GM19324 (cell line): ENCODE results near the gene CNFN.
"Not testable (repeated sequence)": the region's sequence is repeated elsewhere in the genome, so short reads cannot be mapped to it uniquely, and the experiment has no call there.

Source experiments
- ATAC-seq: cut with Tn5 transposase; IDR thresholded peaks from one replicate; pipeline ENCODE4 v1.9.1; 2021; ENCODE audit warnings: mild to moderate bottlenecking, moderate library complexity; ENCODE audit not compliant: unreplicated experiment, low FRiP score

CNFN gene

GRCh38 chr19:42352301-42353259 is 37.5 kb downstream of the CNFN start:
- no peak for ATAC-seq

DNA sequence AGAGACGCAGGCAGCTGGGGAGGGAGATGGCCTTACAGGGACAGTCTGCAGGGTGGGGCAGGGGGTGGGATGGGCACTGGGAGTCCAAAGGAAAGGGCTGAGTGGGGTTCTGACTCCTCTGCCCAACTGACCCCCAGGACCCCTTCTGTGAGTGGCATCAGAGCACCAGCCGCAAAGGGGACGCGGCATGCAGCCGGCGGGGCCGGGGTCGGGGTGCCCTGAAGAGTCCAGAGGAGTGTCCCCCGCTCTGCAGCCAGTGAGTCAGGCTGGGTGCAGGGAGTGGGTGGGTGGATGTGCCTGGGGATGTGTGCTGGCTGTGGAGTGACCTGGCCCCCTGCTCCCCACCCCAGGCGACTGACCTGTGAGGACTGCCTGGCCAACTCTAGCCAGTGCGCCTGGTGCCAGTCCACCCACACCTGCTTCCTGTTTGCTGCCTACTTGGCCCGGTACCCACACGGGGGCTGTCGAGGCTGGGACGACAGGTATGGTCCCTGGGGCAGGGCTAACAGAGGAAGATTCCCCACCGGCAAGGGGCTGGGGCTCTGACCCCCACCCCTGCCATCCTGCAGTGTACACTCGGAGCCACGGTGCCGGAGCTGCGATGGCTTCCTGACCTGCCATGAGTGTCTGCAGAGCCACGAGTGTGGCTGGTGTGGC is 38.9 kb downstream of the CNFN start:
- ATAC-seq: no peak

DNA sequence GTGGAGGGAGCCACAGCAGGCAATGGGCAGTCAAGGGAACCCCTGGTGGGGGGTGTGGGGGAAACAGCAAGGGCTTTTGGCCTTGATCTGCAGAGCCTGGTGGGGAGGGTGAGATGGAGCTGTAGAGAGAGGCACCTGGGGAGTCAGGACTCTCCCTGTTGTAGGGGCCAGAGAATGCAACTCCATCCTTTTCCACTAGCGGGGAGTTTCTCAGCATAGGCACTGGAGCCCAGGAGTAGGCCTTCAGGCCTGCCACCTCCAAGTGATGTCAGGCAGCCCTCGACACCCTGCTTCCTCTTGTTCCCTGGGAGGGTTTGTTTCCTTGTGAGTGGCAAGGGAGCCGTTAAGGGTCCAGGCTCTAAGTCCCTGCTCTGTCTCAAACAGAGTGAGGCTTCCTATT is 39.7 kb downstream of the CNFN start:
- ATAC-seq: no peak

DNA sequence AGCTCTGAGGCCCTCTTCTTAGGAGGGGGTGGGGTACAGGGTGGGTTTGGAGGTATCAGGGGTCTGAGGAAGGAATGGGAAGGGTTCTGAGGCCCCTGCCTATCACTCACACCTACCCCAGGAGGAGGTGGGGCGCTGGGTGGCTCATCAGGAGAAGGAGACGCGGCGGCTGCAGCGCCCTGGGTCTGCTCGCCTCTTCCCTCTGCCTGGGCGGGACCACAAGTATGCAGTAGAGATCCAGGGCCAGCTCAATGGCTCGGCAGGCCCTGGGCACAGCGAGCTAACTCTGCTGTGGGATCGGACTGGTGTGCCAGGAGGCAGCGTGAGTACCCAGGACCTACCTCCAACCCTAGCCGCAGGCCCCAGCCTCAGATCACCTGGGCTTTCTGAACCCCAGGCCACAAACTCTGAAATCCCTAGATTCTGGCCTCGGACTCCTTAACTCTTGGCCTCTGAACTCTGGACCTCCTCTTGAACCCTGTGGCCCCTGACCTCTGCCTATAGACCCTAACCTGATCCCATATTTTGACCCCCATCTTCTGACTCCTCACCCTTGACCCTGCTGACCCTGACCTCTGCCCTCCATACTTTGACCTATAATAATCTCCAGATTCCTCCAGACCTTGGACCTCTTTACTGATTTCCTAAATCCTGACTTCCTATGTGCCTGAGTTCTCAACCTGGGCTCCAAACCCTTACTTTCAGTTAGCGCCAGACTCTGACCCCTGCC is 40.6 kb downstream of the CNFN start:
- ATAC-seq: no peak

DNA sequence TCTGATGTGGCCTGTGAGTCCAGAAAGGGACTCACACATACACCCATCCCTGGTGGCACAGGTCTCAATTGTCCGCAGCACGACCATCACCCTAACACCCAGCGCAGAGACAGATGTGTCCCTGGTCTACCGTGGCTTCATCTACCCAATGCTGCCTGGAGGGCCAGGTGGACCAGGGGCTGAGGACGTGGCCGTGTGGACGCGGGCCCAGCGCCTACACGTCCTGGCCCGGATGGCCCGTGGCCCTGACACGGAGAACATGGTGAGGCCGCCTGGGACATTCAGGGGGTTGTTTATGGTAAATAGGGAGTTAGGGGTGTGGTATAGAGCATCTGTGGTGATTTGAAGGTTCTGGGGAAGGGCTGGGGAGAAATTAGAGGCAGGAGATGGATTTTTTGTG is 41.9 kb downstream of the CNFN start:
- no peak for ATAC-seq

GRCh38 chr19:42345191-42345812 is 44.8 kb downstream of the CNFN start:
- no peak for ATAC-seq

- no peak for ATAC-seq
Measured at GRCh38 chr19:42344336-42344893, 45.7 kb downstream of the CNFN start.

DNA sequence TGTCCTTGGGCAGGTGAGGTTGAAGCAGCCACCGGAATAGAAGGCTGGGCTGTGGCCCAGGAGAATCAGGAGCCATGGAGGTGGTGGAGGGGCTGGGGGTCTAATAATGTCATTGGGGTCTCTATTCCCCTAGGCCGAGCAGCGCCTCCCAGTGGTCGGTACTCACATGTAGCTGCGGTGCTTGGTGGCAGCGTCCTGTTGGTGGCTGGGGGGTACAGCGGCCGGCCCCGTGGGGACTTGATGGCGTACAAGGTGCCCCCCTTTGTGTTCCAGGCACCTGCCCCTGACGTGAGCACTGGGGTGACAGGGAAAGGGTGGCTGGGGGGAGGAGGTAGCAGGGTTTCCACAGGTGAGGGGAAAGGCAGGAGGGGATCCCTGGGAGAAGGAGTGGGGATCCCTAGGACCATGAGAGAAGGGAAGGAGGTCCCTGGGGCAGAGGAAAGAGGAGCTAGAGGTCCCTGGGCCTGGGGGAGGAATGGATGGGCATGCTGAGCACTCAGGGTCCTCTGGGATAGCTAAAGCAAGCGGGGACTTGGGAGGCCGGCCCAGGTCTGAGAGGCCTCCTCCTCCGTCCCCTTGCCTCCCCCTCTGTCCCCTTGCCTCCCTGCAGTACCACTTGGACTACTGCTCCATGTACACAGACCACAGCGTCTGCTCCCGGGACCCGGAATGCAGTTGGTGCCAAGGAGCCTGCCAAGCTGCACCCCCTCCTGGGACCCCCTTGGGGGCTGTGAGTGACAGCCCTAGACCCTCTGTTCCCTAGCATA is 46.6 kb downstream of the CNFN start:
- no peak for ATAC-seq

DNA sequence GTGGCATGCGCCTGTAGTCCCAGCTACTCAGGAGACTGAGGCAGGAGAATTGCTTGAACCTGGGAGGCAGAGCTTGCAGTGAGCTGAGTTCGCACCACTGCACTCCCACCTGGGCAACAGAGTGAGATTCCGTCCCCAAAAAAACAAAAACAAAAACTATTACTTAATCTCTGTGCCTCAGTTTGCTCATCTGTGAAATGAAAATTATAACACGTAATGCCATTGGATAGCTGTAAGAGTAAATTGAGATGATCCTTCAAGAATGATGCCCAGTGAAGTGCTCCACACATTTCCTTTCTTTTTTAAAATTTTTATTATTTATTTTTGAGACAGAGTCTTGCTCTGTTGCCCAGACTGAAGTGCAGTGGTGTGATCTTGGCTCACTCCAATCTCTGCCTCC is 50.2 kb downstream of the CNFN start:
- not testable (repeated sequence) for ATAC-seq

- not testable (repeated sequence) for ATAC-seq
Measured at GRCh38 chr19:42339126-42339860, 50.8 kb downstream of the CNFN start.
